C1 segment of cervical spinal cord (tissue), 14 donors: Measurements from ENCODE around the gene STK31.
A peak's percentile ranks its signal among the peaks of the same experiment; 100 is the strongest.
"Not testable (repeated sequence)": the region's sequence is repeated elsewhere in the genome, so short reads cannot be mapped to it uniquely, and the experiment has no call there.

Experiments
- DNase-seq, 14 donors: peaks; one replicate each; lab custom pipeline; 2025; lab: John Stamatoyannopoulos, UW

The STK31 gene

DNA sequence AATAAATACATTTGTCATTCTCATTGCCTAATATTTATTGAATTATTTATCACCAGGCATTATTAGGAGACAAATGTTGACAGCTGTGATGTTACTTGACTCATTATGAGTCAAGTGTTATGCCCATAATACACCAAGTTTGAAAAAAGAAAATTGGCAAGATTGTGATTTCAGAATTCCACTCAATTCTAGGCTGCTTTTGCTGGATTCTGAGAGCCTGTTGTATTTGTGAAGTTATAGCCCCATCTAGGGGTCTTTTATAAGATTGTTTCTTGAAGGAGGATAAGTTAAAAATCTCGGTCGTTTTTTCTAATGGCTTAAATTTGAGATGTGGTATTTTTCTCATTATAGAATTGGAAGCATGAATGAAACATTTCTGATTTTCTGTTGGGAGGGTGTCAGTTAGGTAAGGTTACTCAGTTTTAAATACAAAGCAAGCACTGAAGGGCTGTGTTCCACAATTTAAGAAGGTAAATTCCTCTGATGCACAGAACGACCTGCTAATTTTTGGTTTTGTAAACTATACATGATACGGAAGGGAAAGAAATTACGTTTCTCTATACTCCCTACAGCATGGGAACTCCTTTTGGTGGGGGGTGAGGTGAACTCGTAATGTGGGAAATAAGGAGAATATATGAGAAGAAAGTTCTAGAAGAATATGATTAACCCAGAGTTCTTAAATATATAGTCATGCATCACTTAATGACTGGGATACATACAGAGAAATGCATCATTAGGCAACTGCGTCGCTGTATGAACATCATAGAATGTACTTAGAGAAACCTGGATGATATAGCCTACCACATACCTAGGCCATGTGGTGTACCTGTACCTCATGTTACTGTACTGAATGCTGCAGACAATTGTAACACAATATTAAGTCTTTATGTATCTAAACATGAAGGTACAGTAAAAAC is 2.6 kb downstream of the STK31 start:
- DNase-seq, result peak in 1 of 14 donors; percentile 26

DNA sequence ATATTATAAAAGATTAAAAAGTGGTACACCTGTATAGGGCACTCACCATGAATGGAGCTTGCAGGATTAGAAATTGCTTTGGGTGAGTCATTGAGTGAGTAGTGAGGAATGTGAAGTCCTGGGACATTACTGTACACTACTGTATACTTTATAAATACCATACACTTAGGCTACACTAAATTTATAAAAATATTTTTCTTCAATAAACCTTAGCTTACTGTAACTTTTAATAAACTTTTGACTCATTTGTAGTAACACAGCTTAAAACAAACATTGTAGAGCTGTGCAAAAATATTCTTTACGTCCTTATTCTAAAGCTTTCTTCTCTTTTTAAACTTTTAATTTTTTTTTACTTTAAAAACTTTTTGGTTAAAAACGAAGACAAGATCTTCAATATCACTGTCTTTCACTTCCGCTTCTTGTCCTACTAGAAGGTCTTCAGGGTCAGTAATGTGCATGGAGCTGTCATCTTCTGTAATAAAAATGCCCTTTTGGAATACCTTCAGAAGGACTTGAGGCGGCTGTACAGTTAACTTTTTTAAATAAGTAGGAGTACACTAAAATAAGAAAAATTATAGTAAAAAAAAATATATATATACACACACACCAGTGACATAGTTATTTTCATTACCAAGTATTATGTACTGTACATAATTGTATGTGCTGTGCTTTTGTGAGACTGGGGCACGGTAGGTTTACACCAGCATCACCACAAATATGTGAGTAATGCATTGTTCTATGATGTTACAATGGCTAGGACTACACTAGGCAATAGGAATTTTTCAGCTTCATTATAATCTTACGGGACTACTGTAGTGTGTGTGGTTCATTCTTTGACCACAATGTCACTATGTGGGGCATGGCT is 3.5 kb downstream of the STK31 start:
- no peak for DNase-seq

DNA sequence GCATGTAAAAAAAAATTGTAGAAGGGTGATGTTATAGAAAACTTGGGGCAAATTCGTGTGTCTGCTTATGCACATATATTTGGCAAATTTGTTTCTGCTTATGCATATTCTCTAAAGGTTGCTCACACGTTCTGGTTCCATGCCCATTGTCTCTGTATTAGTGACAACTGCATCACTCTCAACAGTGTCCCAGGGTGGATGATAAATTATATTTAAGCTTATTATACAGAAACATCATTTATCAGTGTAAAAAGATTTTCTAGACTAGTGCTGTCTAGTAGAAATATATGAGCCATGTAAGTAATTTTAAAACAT is 4.1 kb downstream of the STK31 start:
- DNase-seq, result no peak

DNA sequence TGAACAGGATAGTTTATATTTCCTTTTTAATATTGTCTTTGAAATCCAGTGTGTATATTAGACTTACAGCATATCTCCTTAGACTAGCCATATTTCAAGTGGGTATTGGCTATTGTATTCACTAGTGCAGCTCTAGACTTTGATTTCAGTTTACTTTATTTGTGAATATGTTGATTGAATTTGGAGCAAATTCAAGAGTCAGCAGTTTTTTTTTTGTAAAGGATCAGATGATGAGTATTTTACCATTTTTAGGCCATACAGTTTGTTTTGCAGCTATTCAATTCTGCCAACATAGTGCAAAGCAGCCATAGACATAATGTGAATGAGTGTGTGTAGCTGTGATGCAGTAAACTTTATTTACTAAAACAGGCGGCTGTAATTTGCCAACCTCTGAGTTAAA is 4.6 kb downstream of the STK31 start:
- no peak for DNase-seq

DNA sequence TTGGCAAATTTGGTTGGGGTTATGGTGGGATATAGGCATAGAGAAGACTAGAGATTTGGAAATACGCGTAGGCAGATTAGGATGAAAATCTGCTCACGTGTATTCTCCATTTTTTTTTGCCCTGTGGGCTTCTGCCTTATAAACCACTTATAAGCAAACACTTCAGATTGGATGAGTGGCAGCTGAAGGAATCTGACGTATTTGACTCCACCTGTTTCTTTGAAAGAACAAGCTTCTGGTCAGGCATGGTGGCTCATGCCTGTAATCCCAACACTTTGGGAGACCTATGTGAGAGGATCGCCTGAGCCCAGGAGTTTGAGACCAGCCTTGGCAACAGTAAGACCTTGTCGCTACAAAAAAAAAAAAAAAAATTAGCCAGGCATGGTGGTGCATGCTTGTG is 5.1 kb downstream of the STK31 start:
- DNase-seq, result no peak

DNA sequence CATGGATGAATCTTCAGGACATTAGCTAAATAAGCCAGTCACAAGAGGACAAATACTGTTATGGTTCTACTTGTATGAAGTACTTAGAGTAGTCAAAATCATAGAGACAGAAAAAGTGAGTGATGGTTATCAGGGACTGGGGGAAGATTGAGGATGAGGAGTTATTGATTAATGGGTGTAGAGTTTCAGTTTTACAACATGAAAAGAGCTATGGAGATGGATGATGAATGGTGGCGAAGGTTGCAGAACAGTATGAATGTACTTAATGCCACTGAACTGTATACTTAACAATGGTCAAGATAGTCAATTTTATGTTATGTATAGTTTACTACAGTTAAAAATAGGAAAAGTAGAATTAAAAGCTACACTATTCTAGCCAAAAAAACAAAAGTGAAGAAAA is 7.8 kb downstream of the STK31 start:
- no peak for DNase-seq

DNA sequence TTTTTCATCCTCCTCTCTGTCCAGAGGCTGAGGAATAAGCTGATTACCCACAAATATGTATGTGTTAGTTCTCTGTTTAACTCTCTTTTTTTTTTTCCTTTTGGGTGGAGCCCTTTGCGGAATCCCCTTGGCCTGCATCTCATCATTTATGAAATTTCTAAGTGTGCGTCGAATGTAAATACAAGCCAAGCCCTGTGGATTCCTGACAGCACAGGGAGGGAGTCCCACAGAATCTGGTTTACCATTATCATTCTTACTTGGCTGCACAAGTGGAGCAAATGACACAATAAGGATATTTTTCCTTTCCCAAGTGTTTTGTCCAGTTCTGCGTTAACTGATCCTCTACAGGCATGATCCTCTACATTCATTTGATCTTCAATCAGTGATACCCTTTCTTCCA is 11.4 kb downstream of the STK31 start:
- DNase-seq, result no peak

DNA sequence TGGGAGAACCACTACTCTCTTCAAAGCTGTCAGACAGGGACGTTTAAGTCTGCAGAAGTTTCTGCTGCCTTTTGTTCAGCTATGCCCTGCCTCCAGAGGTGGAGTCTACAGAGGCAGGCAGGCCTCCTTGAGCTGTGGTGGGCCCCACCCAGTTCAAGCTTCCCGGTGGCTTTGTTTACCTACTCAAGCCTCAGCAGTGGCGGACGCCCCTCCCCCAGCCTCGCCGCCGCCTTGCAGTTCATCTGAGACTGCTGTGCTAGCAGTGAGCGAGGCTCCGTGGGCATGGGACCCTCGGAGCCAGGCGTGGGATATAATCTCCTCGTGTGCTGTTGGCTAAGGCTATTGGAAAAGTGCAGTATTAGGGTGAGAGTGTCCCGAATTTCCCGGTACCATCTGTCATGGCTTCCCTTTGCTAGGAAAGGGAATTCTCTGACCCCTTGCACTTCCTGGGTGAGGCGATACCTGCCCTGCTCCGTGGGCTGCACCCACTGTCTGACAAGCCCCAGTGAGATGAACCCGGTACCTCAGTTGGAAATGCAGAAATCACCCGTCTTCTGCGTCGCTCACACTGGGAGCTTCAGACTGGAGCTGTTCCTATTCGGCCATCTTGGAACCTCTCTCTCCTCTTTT is 12.7 kb downstream of the STK31 start:
- DNase-seq, result not testable (repeated sequence)

DNA sequence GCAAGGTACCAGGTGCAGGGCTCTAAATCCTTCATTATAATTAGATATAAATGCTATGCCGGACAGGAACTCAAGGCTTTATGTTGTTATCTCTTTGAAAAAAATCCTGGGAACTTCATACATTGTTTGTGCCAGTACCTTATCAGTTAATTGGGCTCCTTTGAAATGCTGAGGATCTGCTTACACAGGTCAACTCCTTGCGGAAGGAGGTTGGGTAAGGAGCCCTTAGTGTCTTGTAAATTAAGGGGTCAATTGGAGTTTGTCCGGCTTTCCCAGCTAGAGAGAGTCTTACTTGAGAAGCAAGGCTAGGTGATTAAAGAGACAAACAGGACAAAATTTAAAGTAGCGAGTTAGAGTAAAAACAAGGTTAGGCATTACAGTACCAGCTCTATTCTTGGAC is 14.1 kb downstream of the STK31 start:
- DNase-seq, result not testable (repeated sequence)

DNA sequence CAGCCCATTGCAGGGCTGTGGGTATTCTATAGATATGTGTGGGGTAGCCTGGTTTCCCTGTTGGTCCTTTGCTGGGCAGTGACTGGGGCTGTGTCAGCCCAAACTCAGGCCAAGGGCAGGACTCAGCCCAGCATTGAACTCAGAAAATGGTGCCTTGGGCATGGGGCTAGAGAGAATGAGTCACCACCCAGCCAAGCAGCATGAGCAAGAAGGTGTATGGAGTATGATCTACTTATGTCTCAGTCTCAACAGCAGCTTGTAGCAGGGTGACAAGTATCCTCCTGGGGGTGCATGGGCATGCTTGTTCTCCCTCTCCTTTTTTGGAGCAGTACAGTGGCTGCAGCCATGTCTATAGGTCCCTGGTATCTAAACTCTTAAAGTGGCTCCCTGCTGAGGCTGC is 32.0 kb downstream of the STK31 start:
- no peak for DNase-seq

DNA sequence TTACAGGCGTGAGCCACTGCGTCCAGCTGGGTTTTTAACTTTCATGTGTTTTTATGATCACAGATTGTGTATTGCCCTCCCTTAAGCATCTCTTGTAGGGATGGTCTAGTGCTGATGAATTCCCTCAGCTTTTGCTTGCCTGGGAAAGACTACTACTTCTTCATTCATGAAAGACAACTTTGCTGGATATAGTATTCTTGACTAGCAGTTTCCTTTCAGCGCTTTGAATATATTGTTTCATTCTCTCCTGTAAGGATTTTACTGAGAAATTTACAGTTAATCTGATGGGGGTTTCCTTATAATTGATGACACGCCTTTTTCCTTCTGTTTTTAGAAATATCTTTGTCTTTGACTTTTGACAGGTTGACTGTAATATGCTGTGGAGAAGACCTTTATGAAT is 33.2 kb downstream of the STK31 start:
- no peak for DNase-seq

DNA sequence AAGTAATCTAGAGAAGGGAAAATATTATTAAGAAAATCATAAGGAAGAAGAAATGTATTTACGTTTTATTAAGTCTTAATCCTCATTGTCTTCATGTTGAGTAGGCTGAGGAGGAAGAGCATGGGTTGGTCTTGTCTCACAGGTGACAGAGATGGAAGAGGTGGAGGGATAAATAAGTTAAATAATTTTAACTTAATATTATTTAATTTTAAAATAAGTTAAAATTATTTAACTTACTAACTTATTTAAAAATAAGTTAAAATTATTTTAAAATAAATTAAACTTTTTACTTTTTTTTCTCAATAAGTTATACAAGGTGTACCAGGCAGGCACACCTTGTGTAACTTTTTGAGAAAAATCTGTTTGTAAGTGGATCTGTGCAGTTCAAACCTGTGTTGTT is 36.6 kb downstream of the STK31 start:
- DNase-seq, result no peak

DNA sequence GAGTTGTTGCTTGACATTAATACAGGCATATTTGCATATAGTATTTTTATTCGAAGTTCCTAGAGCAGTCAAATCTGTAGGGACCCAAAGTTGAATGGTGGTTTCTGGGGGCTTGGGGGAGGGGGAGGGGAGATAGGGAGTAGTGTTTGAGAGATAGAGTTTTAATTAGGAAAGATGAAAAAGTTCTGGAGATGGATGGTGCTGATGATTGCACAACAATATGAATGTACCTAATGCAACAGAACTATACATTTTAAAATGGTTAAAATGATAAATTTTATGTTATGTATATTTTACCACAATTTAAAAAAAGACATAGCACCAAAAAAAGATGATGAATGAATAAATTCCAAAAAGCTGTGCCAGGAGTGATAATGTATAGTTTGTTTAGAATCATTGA is 41.8 kb downstream of the STK31 start:
- no peak for DNase-seq

DNA sequence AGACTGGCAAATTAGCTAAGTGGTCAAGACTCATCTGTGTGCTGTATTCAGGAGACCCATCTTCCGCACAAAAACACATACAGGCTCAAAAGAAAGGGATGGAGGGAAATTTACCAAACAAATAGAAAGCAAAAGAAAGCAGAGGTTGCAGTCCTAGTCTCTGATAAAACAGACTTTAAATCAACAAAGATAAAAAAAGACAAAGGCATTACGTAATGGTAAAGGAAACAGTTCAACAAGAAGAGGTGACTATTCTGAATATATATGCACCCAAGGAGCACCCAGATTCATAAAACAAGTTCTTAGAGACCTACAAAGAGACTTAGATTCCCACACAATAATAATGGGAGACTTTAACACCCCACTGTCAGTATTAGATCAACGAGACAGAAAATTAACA is 48.8 kb downstream of the STK31 start:
- not testable (repeated sequence) for DNase-seq

DNA sequence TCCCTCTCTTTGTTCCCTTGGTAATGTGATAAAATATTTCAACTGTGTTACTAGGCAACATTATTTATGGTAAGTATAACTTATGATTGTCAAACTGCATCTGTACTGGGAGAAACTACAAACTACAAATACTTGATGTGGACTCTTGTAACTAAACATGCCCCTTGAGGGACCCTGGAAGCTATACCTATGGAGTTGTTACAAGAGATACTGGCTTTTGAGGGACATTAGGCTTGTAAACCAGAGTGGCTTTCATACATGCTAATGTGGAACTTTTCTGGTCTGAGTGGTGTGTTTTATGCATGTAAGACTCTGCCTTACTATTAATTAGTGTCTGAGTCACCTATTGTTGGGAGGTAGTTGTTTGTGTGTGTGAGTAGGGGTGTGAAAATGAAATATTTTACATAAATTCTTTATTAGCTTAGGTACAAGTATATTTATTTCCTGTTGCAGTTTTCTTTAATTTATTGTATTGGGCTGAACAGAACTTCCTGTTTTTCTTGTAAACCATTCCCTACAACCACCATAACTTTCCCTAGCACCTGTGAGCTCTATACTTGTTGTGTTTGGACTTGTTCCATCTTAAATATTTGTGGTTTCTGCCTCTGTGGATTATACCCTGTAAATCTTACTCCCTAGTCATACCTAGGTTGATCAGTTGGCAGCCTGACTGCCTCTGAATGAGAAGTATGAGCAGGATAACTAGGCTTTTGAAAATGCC is 49.8 kb downstream of the STK31 start:
- DNase-seq, result no peak

DNA sequence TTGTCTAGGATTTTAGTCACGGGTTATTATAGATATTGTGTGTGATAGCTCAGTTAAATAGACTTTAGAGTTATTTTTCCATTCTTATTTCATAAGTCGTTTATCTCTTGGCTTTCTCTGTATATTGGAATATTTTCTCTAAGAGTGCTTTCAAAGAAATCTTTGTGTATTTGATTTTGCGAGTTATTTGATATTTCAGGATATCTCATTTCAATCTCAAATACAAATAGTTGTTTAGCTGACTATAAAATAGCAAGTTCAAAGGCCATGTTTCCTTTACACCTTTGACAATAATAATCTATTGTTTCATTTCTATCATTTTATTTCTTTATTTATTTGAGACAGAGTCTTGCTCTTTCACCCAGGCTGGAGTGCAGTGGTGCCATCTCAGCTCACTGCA is 55.9 kb downstream of the STK31 start:
- DNase-seq, result no peak

DNA sequence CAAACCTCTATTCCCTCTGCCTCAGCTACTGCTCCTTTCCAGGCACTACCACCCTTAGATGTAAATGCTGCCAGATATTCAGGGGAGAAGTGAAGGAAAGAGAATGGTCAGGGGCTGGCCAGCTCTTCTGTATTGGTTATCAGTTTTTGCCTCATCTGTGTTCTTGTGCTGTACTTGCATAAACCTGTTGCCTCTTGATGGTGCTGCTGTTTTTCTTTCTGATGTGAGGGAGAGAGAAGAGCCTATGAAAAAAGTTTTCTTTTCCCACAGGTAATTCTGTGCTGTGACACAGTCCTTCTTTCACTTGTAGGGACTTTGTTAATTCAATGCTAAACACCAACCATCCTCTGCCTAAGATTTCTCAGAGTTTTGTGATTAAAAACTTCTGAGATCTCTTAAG is 57.5 kb downstream of the STK31 start:
- no peak for DNase-seq

DNA sequence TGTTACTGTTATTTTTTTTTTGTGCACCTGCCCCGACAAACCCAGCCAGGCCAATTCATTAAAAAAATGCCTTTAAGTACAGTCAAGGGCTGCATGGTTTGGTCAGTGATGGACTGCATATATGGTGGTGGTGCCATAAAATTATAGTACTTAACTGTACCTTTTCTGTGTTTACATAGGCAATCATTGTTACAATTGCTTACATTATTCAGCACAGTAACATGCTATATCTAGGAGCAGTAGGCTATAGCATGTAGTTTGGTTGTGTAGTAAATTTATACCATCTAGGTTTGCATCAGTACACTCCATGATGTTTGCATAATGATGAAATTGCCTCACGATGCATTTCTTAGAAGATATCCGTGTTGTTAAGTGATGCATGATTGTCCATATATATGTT is 58.0 kb downstream of the STK31 start:
- DNase-seq, result no peak

DNA sequence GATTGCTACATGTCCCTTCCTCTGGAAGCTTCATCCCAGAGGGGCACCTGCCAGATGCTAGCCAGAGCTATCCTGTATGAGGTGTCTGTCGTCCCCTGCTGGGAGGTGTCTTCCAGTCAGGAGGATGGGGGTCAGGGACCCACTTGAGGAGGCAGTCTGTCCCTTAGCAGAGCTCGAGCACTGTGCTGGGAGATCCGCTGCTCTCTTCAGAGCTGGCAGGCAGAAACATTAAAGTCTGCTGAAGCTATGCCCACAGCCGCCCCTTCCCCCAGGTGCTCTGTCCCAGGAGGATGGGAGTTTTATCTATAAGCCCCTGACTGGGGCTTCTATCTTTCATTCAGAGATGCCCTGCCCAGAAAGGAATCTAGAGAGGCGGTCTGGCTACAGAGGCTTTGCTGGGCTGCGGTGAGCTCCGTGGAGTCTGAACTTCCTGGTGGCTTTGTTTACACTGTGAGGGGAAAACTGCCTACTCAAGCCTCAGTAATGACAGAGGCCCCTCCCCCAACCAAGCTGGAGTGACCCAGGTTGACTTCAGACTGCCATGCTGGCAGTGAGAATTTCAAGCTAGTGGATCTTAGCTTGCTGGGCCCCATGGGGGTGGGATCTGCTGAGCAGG is 69.3 kb downstream of the STK31 start:
- DNase-seq, result not testable (repeated sequence)

DNA sequence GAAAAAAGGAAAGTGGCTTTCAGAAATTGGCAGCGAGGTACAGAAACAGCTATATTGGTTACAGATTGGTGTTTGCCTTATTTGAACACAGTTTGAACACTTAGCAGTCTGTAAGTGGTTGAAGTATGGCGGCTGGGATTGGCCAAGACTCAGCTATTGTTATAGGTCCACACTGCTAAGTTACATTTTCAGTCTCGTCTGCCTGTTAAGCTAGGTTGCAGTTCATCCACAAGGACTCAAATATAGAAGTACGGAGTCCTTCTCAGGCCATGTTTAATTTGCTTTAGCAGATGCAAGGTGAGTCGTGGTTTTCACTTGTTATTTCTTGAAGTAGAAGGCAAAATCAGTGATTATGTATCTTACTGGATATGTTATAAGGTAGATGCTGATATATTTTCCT is 73.1 kb downstream of the STK31 start:
- no peak for DNase-seq

DNA sequence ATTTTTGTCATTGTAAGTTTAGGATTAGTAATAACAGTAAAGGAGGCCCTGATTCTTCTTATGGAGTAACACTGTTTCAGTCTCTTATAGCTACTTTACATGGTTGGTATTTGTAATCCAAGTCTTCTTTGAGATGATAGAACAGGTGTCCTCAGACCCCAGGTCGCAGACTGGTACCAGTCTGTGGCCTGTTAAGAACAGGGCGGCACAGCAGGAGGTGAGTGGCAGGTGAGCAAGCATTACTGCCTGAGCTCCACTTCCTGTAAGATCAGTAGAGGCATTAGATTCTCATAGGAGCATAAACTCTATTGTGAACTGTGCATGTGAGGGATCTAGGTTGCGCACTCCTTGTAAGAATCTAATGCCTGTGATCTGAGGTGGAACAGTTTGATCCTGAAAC is 77.3 kb downstream of the STK31 start:
- DNase-seq, result no peak
